H1 (cell line): Measurements from ENCODE around the gene PCDHGA1. TPM values are rescaled to one million over a fixed set of nuclear protein-coding genes. Genes with fewer than 3 reads are reported as not detected.

Experiments
- KDM4A ChIP-seq: IDR thresholded peaks from one replicate; pipeline ENCODE4 v1.7.1; 2012; ENCODE audit warnings: low read depth, mild to moderate bottlenecking, moderate library complexity, low read length, inconsistent platforms; ENCODE audit not compliant: severe bottlenecking
- SIX5 ChIP-seq: IDR thresholded peaks from 2 replicates; pipeline ENCODE4 v1.6.1; 2011; ENCODE audit warnings: mild to moderate bottlenecking, low read depth, low read length
- polyA plus RNA-seq, 7 experiments: library from polyadenylated mRNA; depleted of rRNA in 3 of 7; stranded (reverse) in 5 of 7; unstranded in 2 of 7; fragments of >200 nt in 5 of 7; fragments of 200-250 nt in 2 of 7; gene quantifications; 1 replicate in 5 of 7; 2 replicates in 1 of 7; 4 replicates in 1 of 7; pipeline versions ENCODE4 v1.2.1 to v1.2.3, GENCODE V29; 2011 to 2013; ENCODE audit warnings: missing spikeins in 2 of 7, mixed read lengths in 2 of 7
- total RNA-seq: library from RNA; stranded (reverse); fragmentation: NEBNext Ultra II Directional; extraction: Animal tissue kit (Norgen Biotek cat#: 25700); gene quantifications from 2 replicates; pipeline ENCODE4 v1.2.1, GENCODE V29; 2021
- TF ChIP-seq, protein P1 (sequence below): IDR thresholded peaks from 2 replicates; pipeline ENCODE4 v1.6.1; 2011; ENCODE audit warnings: low read depth, mild to moderate bottlenecking, low read length; ENCODE audit not compliant: insufficient read depth

The PCDHGA1 gene
- total and polyA plus RNA-seq, 2 of the 8 experiments (the other 6 are each of a cell fraction or from before 2014, with no cell fraction given) = 0.57 to 0.89 TPM

DNA sequence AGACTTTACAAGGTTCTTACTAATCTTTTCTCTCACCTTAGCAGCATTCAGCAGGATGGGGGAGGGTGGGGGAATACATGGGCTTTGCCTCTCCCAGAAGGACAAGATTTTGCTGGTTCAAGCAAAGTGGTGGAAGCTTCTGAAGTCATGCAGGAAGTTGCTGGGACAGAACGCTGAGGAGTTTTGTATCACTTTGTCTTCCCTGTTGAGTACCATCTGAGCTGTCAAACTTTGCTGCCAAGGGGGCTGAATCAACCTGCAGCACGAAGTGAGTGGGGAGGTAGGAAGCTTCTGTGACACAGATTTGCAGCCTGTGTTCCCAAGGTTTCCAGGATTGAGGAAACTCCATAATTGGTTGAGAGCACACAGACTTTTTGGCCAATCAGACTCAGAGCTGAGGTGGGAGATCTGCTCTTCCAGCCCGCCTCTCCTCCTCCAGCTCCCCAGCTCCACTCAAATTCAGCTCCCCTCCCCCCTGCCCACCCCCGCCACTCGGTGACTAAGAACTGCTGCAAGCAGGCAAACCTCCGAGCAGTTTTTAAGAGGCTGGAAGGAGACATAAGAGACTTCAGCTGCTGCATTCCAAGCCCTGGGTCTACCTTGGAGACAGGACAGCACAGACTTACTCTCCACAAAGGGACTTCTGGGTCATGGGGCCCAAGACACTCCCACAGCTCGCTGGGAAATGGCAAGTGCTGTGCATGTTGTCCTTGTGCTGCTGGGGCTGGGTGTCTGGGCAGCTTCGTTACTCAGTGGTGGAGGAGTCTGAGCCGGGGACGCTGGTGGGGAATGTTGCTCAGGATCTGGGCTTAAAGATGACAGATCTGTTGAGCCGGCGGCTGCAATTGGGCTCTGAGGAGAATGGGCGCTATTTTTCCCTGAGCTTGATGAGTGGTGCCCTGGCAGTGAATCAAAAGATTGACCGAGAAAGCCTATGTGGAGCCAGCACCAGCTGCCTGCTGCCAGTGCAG lies 158.6 kb downstream of the PCDHGA1 start, which contains the start of gene PCDHGC5 (continued):
- TF ChIP-seq, protein P1, sequence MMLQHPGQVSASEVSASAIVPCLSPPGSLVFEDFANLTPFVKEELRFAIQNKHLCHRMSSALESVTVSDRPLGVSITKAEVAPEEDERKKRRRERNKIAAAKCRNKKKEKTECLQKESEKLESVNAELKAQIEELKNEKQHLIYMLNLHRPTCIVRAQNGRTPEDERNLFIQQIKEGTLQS = no peak
- TF ChIP-seq SIX5 (no peak), KDM4A (no peak)
- TF ChIP-seq, all 59 proteins: peak for 0
